Effector memory CD8-positive, alpha-beta T cell (primary cell): ENCODE measurements around the gene HDDC2.

ENCODE experiments used
- ATAC-seq: fragments of 150-1000 bp; cut with Tn5 transposase; replicated peaks from 2 replicates; pipeline ENCODE4 v1.10.0; 2021; ENCODE audit warnings: mild to moderate bottlenecking, moderate library complexity
- DNase-seq, 3 experiments: peaks; one replicate each; pipeline ENCODE4 v3.0.0; 2021
- H3K27ac Mint-ChIP-seq, 2 donors: one replicate each; pipeline ENCODE4 v1.8.0; 2022; ENCODE audit warnings: mild to moderate bottlenecking in 2 of 2, mixed read lengths in 2 of 2, moderate library complexity in 2 of 2
- H3K27me3 Mint-ChIP-seq, 2 donors: one replicate each; pipeline ENCODE4 v1.8.0; 2022; ENCODE audit warnings: mixed read lengths in 2 of 2
- H3K36me3 Mint-ChIP-seq: one replicate; pipeline ENCODE4 v1.8.0; 2022; ENCODE audit warnings: mild to moderate bottlenecking, moderate library complexity, mixed read lengths; ENCODE audit not compliant: insufficient read depth
- H3K4me1 Mint-ChIP-seq, 2 donors: one replicate each; pipeline ENCODE4 v1.8.0; 2022; ENCODE audit warnings: low read depth in 2 of 2, mixed read lengths in 2 of 2
- H3K4me3 Mint-ChIP-seq, 2 donors: one replicate each; pipeline ENCODE4 v1.8.0; 2022; ENCODE audit warnings: mild to moderate bottlenecking in 2 of 2, mixed read lengths in 2 of 2, moderate library complexity in 2 of 2
- H3K9me3 Mint-ChIP-seq, 2 donors: one replicate each; pipeline ENCODE4 v1.8.0; 2022; ENCODE audit warnings: mixed read lengths in 2 of 2

Gene HDDC2

DNA sequence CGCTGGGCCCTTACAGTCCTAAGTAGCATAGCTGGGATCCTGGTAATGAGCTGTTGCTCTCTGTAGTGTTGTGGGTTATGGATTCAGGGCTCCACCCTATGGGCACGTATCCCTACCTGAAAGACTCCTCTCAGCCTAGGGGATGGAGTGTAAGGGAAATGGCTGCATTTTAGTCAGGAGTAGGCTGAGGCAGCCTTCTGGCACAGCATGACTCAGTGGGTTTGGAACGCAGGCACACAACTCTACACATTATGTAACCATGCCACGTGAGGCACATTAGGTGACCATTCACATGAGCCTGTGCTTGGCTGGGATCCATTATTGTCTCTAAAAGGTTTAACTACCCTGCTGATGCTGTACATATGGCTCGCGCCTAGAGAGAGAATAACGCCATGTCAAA lies 27.8 kb downstream of the HDDC2 start:
- Mint-ChIP-seq H3K4me1 (peaks cover 15 to 30% of the 10 kb centered on the region in 2 donors), H3K36me3 (peaks cover 5% of the 10 kb centered on the region), H3K9me3 (no peaks in the 10 kb centered on the region), H3K27ac (no peak overlapping the region), H3K4me3 (no peak overlapping the region), H3K27me3 (no peaks in the 10 kb centered on the region)
- no peak for DNase-seq
- ATAC-seq = no peak

DNA sequence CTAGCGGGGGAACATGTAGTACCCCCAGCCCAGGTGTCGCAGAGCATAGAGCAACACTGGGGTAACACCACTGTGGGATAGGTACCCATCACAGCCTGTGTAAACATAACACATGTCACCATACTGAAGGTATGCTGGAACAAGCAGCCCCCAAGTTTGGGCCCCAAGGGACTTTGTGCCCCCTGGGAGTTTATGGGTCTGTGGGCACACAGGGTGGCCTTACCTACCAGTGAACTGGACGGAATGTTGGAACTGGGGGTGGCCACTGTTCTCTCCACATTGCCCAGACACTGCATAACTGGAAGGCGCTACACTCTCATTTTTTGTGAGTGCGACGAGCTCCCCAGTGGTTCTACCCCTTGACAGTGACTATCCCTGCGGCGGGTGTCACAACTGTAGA lies 28.5 kb downstream of the HDDC2 start:
- Mint-ChIP-seq H3K27ac (no peak overlapping the region), H3K27me3 (no peaks in the 10 kb centered on the region), H3K4me3 (no peak overlapping the region), H3K4me1 (peaks cover 12 to 24% of the 10 kb centered on the region in 2 donors), H3K36me3 (peaks cover 5% of the 10 kb centered on the region), H3K9me3 (no peaks in the 10 kb centered on the region)
- ATAC-seq = no peak
- no peak for DNase-seq

DNA sequence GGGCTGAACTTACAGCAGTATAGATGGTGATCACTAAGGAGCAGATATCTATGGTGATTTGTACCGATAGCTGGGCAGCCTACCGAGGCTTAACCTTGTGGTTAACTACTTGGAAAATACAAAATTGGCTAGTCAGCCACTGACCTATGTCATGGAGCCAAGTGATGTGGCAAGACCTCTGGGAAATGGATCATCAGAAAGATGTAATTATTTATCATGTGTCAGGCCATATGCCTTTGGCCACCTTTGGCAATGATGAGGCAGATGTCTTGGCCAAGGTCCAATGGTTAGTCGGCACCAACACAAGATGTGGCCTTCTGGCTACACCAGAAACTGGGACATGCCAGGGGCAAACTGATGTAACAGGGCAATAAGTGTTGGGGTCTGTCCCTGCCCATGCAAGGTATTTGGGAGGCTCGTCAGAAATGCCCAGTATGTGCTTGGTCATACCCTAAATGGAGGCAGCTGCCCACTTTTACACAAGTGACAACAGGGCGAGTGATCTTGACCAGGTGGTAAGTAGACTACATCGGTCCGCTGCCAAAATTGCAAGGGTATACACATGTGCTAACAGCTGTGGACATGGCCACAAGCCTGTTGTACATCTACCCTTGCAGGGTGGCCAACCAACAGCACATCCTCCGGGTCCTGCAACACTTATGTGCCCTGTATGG lies 30.1 kb downstream of the HDDC2 start:
- ATAC-seq (no peak), DNase-seq (no peak)
- no peaks in the 10 kb centered on the region for H3K27me3 Mint-ChIP-seq
- H3K9me3 Mint-ChIP-seq = no peaks in the 10 kb centered on the region
- H3K27ac Mint-ChIP-seq = no peak overlapping the region
- peaks cover 5% of the 10 kb centered on the region for H3K36me3 Mint-ChIP-seq
- peaks cover 10 to 14% of the 10 kb centered on the region in 2 donors for H3K4me1 Mint-ChIP-seq
- no peak overlapping the region for H3K4me3 Mint-ChIP-seq

DNA sequence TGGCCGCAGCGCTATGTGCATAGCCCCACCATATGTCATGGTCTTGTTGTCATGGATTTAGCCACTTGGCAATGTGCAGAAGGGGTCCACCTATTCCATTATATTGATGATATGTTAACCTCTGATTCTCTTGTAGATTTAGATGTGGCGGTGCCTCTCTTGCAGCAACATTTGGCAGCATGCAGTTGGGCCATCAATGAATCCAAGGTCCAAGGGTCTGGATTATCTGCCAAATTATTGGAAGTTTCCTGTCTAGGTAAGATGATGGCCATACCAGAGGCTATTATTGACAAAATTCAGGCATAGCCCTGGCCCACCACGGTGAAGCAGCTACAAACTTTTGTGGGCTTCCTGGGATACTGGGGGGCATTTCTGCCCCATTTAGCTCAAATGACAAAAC lies 31.4 kb downstream of the HDDC2 start:
- Mint-ChIP-seq H3K4me1 (peaks cover 1 to 2% of the 10 kb centered on the region in 2 donors), H3K27ac (no peak overlapping the region), H3K27me3 (no peaks in the 10 kb centered on the region), H3K9me3 (no peaks in the 10 kb centered on the region), H3K4me3 (no peak overlapping the region), H3K36me3 (peaks cover 3% of the 10 kb centered on the region)
- ATAC-seq = no peak
- no peak for DNase-seq

DNA sequence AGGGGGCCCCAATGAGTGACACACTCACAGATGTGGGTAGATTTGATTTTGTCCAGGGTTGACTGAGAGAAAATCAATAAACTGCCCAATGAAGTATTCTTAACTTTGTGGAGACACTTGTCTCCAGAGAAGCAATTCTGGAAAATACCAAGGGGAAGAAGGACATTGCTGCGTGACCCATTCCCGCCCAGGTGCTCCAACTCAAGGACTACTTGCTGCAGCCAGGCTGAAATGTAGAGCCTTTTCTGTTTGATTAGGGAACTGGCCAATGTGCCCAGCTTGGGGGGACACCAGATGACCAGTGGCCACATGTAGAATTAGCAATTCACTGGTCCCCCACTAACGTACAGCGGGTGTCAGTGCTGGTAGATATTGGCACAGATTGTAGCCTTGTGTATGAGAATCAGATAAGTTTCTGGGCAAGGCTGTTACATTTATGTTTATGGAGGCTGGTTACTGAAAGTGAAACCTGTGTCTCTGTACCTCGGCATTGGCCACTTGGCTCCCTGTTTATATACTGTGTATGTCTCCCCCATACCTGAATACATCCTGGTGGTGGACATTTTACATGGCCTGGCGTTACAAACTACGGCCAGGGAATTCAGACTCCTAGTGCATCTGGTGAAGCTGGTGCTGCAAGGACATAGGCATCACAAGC lies 32.3 kb downstream of the HDDC2 start:
- no peaks in the 10 kb centered on the region for H3K36me3 Mint-ChIP-seq
- peaks cover 2 to 4% of the 10 kb centered on the region in 2 donors for H3K4me1 Mint-ChIP-seq
- no peaks in the 10 kb centered on the region for H3K9me3 Mint-ChIP-seq
- DNase-seq (no peak), ATAC-seq (no peak)
- H3K27ac Mint-ChIP-seq = no peak overlapping the region
- no peak overlapping the region for H3K4me3 Mint-ChIP-seq
- H3K27me3 Mint-ChIP-seq = no peaks in the 10 kb centered on the region

DNA sequence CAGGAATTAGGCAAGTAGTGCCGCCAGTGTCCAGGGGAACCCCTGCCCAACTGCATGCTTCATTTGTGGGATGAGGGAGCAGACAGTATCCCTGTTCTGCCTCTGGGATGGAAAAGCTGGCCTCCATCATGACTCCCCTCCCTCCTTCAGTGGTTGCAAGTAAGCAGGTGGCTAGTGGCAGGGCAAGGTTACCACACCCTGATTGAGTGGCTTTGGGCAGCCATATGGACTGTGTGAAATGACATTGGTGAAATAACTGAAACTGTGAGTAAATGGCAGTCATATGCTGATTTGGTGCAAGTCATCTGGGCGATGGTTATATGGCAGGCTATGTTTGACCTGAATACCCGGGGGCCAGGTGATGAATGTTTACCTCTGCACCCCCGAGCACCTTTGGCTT lies 33.0 kb downstream of the HDDC2 start:
- Mint-ChIP-seq H3K27ac (no peak overlapping the region), H3K4me1 (peaks cover 2 to 5% of the 10 kb centered on the region in 2 donors), H3K4me3 (no peak overlapping the region), H3K27me3 (no peaks in the 10 kb centered on the region), H3K9me3 (no peaks in the 10 kb centered on the region), H3K36me3 (no peaks in the 10 kb centered on the region)
- DNase-seq = no peak
- ATAC-seq = no peak

DNA sequence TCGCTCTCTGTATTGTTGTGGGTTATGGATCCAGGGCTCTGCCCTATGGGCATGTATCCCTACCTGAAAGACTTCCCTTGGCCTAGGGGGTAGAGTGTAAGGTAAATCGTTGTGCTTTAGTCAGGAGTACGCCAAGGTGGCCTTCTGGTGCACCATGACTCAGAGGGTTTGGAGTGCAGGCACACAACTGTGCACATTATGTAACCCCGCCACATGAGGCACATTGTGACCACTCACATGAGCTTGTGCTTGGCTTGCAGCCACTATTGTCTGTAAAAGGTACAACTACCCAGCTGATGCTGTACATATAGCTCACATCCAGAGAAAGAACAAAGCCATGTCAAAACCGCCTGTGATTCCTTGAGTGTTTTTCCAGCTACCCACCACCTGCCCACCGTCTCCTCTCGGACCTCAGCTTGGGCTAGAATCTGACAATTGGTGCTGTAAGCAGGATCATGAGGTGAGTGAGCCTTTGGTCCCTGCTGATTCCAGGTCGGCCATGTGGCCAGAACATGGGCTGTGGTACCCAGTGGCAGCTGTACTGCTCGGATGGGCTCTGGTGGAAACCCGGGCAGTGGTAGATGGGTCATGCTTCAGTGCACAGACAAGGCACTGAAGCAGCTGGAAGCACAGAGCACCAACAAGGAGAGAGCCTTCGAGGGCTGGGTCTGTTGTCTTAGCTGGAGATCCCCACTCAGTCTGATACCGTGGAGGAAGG lies 33.8 kb downstream of the HDDC2 start:
- Mint-ChIP-seq H3K4me3 (no peak overlapping the region), H3K4me1 (peaks cover 2 to 5% of the 10 kb centered on the region in 2 donors), H3K36me3 (no peaks in the 10 kb centered on the region), H3K9me3 (no peaks in the 10 kb centered on the region), H3K27ac (no peak overlapping the region), H3K27me3 (no peaks in the 10 kb centered on the region)
- ATAC-seq (no peak), DNase-seq (no peak)

DNA sequence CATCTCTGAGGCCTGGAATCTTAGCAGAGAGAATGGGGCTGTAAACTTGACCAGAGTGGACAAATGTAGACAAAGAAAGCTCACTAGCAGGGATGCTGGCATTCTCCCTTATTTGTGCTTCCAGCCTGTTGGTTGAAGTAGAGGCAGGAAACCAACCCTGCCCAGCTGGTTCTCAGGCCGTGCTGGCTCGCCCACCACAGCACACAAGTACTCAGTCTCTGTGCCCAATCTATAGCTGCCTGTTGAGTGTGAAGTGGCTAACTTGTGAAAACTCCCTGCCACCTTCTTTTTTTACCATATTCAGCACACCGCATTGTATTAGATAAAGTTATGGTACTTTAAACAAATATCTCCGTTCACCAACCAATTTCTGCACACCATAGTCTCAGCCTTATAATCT lies 37.3 kb downstream of the HDDC2 start:
- Mint-ChIP-seq H3K27ac (peak overlapping the region in 1 of 2 donors; percentile 70), H3K4me3 (peak overlapping the region in 1 of 2 donors; percentile 13), H3K4me1 (peaks cover 0 to 5% of the 10 kb centered on the region in 2 donors), H3K9me3 (no peaks in the 10 kb centered on the region), H3K27me3 (no peaks in the 10 kb centered on the region), H3K36me3 (no peaks in the 10 kb centered on the region)
- ATAC-seq = no peak
- no peak for DNase-seq

DNA sequence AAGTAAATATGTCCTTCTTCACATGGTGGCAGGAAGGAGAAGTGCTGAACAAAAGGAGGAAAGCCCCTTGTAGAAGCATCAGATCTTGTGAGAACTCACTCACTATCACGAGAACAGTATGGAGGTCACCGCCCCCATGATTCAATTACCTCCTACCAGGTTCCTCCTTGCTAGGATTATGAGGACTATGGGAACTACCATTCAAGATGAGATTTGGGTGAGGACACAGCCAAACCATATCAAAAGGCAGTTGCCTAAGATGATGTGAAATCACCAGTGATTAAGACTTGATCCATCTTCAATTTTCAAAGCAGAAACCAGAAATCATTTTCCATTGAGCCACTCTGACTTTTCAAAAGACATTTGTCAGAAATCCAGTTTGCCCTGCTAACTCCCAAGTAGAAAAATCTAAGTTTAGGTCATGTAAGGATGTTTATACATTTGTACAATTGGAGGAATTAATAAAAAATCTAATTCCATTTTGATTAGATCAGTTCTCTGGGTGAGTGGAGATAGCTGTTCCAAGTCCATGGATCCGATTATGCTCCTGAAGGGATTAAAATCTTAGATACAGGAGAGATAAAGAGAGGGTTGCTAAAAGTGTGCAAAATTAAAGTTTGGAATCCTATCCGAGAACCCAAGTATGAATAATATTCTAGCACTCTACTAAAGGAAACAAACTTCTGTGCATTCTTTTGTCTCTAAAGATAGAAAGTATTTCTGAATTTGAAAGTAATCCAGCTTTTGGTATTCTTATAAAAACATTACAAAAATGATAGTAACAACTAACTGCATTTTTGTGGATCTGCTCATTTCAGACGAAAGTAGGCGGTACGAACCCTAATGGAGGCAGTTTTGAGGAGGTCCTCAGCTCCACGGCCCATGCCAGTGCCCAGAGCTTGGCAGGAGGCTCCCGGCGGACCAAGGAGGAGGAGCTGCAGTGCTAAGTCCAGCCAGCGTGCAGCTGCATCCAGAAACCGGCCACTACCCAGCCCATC lies 39.5 kb downstream of the HDDC2 start:
- H3K27me3 Mint-ChIP-seq = no peaks in the 10 kb centered on the region
- H3K27ac Mint-ChIP-seq = peak overlapping the region in 1 of 2 donors; percentile 44
- no peak overlapping the region for H3K4me3 Mint-ChIP-seq
- ATAC-seq = no peak
- no peak for DNase-seq
- no peaks in the 10 kb centered on the region for H3K36me3 Mint-ChIP-seq
- H3K4me1 Mint-ChIP-seq = peaks cover 0 to 5% of the 10 kb centered on the region in 2 donors
- no peaks in the 10 kb centered on the region for H3K9me3 Mint-ChIP-seq

DNA sequence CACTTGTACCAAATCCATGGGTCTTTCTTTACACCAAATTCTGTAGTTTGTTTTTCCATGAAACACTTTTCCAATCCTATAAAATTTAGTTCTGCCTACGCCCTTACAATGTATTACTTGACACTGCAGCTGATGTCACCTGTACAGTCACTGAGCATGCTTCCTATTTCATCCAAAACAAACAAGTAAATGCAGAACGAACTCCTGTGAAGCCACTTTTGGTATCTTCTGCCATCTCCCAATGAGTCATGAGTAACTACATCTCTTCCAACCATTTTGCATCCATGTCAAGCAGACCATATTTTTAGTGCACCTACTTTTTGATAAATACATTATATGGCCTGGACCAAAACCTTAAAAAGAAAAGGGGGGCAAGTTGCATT lies 42.4 kb downstream of the HDDC2 start:
- ATAC-seq (no peak), DNase-seq (no peak)
- Mint-ChIP-seq H3K36me3 (no peaks in the 10 kb centered on the region), H3K27me3 (no peaks in the 10 kb centered on the region), H3K4me1 (peaks cover 0 to under 1% of the 10 kb centered on the region in 2 donors), H3K4me3 (no peak overlapping the region), H3K9me3 (no peaks in the 10 kb centered on the region), H3K27ac (no peak overlapping the region)

DNA sequence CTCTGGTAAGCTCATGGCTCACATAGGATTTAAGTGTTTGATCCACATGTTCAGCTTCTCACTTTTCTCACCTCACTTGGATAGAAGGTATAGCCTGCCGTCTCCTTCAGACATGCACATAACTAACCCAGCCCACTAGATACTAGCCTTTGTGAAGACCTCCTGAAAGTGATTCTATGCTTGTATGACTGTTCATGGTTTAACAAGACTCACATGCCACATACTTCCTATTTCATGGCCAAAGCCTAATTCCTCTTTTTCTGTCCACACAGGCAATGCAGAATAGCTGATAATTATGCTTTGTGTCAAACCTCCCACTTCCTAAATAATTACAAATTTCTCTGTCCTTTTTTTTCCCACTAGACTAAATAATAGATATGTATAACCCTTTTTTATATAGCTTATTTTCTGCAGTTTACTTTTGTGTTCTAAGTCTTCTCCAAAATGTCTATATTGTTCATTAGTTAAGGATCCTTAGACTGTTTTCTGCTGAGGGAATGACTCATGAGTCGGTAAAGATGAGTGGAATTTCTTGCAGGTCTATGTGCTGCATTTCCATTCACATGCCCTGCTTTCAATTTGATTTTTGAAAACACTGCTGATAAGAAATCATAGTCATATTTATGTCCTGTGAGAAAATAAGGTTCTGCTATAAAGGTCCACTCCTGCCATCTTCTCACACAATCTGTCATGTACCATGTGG lies 43.0 kb downstream of the HDDC2 start:
- Mint-ChIP-seq H3K9me3 (no peaks in the 10 kb centered on the region), H3K27me3 (no peaks in the 10 kb centered on the region)
- ATAC-seq = no peak

DNA sequence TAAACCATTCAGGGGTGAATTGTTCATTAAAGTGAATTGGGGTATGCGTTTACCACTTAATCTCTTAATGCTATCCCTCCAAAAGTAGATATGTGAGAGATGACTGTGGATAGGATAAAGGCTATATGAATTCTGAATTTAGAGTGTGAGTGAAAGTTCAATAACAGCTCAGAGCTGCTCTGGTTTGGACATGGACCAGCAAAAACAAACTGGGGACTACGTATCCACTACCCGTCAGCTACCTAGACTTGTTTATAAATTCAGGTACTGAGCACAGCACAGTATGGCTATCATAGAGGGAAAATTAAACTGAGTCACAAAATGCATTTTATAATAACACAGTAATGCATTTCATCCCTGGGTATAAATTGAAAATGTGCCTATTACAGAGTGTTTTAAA lies 44.4 kb downstream of the HDDC2 start:
- Mint-ChIP-seq H3K4me1 (no peaks in the 10 kb centered on the region), H3K36me3 (no peaks in the 10 kb centered on the region), H3K4me3 (no peak overlapping the region), H3K27ac (no peak overlapping the region), H3K27me3 (peaks cover 0 to 7% of the 10 kb centered on the region in 2 donors), H3K9me3 (no peaks in the 10 kb centered on the region)
- ATAC-seq (no peak), DNase-seq (no peak)

More for the DNA sequence above, 43.0 kb downstream of the HDDC2 start:
- no peak overlapping the region for H3K4me3 Mint-ChIP-seq
- no peaks in the 10 kb centered on the region for H3K36me3 Mint-ChIP-seq
- H3K4me1 Mint-ChIP-seq = no peaks in the 10 kb centered on the region
- DNase-seq = no peak
- no peak overlapping the region for H3K27ac Mint-ChIP-seq
